Measurements from ENCODE around the gene RHOV. TPM values are rescaled to one million over a fixed set of nuclear protein-coding genes. Genes with fewer than 3 reads are reported as not detected.

The RHOV gene
- total RNA-seq, 1 donor from 2014 or later, result 0.27 TPM

GRCh38 chr15:40875991-40876730, 2.1 kb upstream of the RHOV start:
- intact Hi-C loops (cut with micrococcal nuclease), result no loop called here
- H3K27me3 Mint-ChIP-seq, result peaks cover 2% of the 10 kb centered on the region
- H3K4me3 Mint-ChIP-seq, result no peak overlapping the region

GRCh38 chr15:40872791-40873693, 992 bp downstream of the RHOV start:
- Mint-ChIP-seq H3K27ac (no peak overlapping the region), H3K27me3 (peaks cover 2% of the 10 kb centered on the region), H3K9me3 (no peaks in the 10 kb centered on the region), H3K36me3 (ENCODE audit: low read depth) (no peaks in the 10 kb centered on the region), H3K4me1 (peaks cover 24% of the 10 kb centered on the region), H3K4me3 (peak overlapping the region; percentile 77)
- intact Hi-C loops (cut with micrococcal nuclease), result no loop called here
- DNase-seq (no peak), ATAC-seq (ENCODE audit: low read depth) (no peak)
- ChIA-PET POLR2A (interaction anchor here (1.4 kb wide), 1 partner anchor 15 kb away, joined by 4 read pairs; no protein-coding TSS in a partner anchor), CTCF (interaction anchor here (0.7 to 2.6 kb wide), 5 partner anchors 13 to 21 kb away, joined by 3 to 23 read pairs (median 8); partner anchors contain the start of gene VPS18)
- no peak for TF ChIP-seq CTCF (IDR thresholded peaks at IDR 0.05)

More at GRCh38 chr15:40875991-40876730, 2.1 kb upstream of the RHOV start:
- no peak overlapping the region for H3K27ac Mint-ChIP-seq
- no peak for ATAC-seq (ENCODE audit: low read depth)
- H3K4me1 Mint-ChIP-seq, result peaks cover 29% of the 10 kb centered on the region
- no peaks in the 10 kb centered on the region for H3K9me3 Mint-ChIP-seq
- POLR2A ChIA-PET, result no interaction called here
- CTCF ChIA-PET, result interaction anchor here (0.6 to 1.2 kb wide), 3 partner anchors 16 to 18 kb away, joined by 3 to 5 read pairs (median 3); partner anchors contain the start of gene VPS18
- no peaks in the 10 kb centered on the region for H3K36me3 Mint-ChIP-seq (ENCODE audit: low read depth)
- no peak for TF ChIP-seq CTCF (IDR thresholded peaks at IDR 0.05)
- no peak for DNase-seq

- H3K9me3 Mint-ChIP-seq, result no peaks in the 10 kb centered on the region
- no peak for DNase-seq
- POLR2A ChIA-PET, result interaction anchor here (0.6 to 1.4 kb wide), 6 partner anchors 8 to 531 kb away, joined by 3 to 6 read pairs (median 4); partner anchors contain the start of genes RAD51 and VPS18
These were observed 2.1 kb downstream of the RHOV start for GRCh38 chr15:40871749-40872617.

GRCh38 chr15:40870716-40871115, 3.3 kb downstream of the RHOV start:
- CTCF ChIA-PET, result interaction anchor here (0.8 to 3.1 kb wide), 3 partner anchors 12 to 23 kb away, joined by 3 to 28 read pairs (median 6); partner anchors contain the start of gene VPS18
- no peaks in the 10 kb centered on the region for H3K9me3 Mint-ChIP-seq
- intact Hi-C loops (cut with micrococcal nuclease), result no loop called here
- H3K27ac Mint-ChIP-seq, result no peak overlapping the region
- no peak for TF ChIP-seq CTCF (IDR thresholded peaks at IDR 0.05)
- H3K4me1 Mint-ChIP-seq, result peaks cover 23% of the 10 kb centered on the region
- no peaks in the 10 kb centered on the region for H3K27me3 Mint-ChIP-seq
- ATAC-seq (ENCODE audit: low read depth), result no peak
- no peaks in the 10 kb centered on the region for H3K36me3 Mint-ChIP-seq (ENCODE audit: low read depth)
- no peak for DNase-seq
- POLR2A ChIA-PET, result interaction anchor here (0.8 to 1.0 kb wide), 2 partner anchors 176 to 462 kb away, joined by 4 to 5 read pairs; partner anchors contain the start of genes OIP5 and RAD51
- H3K4me3 Mint-ChIP-seq, result no peak overlapping the region

More at GRCh38 chr15:40871749-40872617, 2.1 kb downstream of the RHOV start:
- ATAC-seq (ENCODE audit: low read depth), result peak; percentile 16
- no peaks in the 10 kb centered on the region for H3K36me3 Mint-ChIP-seq (ENCODE audit: low read depth)
- CTCF ChIA-PET, result interaction anchor here (0.8 to 3.1 kb wide), 4 partner anchors 13 to 90 kb away, joined by 3 to 28 read pairs (median 4); partner anchors contain the start of gene VPS18
- H3K27ac Mint-ChIP-seq, result no peak overlapping the region
- peaks cover 24% of the 10 kb centered on the region for H3K4me1 Mint-ChIP-seq
- no peak for TF ChIP-seq CTCF (IDR thresholded peaks at IDR 0.05)
- H3K27me3 Mint-ChIP-seq, result peaks cover 2% of the 10 kb centered on the region
- intact Hi-C loops (cut with micrococcal nuclease), result no loop called here
- H3K4me3 Mint-ChIP-seq, result peak overlapping the region; percentile 42

Measured in activated B cell treated with CpG ODN at 0.5 μM for 24 hours (primary cell).